HPDE6-E6E7 (cell line): ENCODE measurements around the gene CD48.

Experiments
- DNase-seq: peaks from one replicate; pipeline ENCODE4 v3.0.0; 2011; ENCODE audit warnings: missing footprints; ENCODE audit errors: extremely low spot score

Gene CD48

GRCh38 chr1:160634543-160635491 lies 76.8 kb downstream of the CD48 start:
- no peak for DNase-seq

GRCh38 chr1:160633330-160633903 lies 78.2 kb downstream of the CD48 start:
- no peak for DNase-seq

- DNase-seq = no peak
Measured at GRCh38 chr1:160631983-160632625, 79.5 kb downstream of the CD48 start.

GRCh38 chr1:160630523-160631451 lies 80.8 kb downstream of the CD48 start:
- no peak for DNase-seq

- no peak for DNase-seq
Measured at GRCh38 chr1:160629286-160630210, 82.1 kb downstream of the CD48 start.

GRCh38 chr1:160628799-160629263 lies 82.8 kb downstream of the CD48 start:
- DNase-seq = no peak
